Parathyroid adenoma (tissue), 2 donors: ENCODE data around the gene ADAM12.

Source experiments
- H2AFZ ChIP-seq: fragments of 300-600 bp; sonication (generic); one replicate; pipeline ENCODE4 v1.7.0; 2017; ENCODE audit warnings: antibody characterized with exemption, mild to moderate bottlenecking
- H3K27ac ChIP-seq: fragments of 300-600 bp; sonication (generic); one replicate; pipeline ENCODE4 v1.7.0; 2017
- H3K27me3 ChIP-seq: fragments of 300-600 bp; sonication (generic); one replicate; pipeline ENCODE4 v1.7.0; 2017; ENCODE audit warnings: low read length; ENCODE audit not compliant: control insufficient read depth, insufficient read depth
- H3K36me3 ChIP-seq: fragments of 300-600 bp; sonication (generic); one replicate; pipeline ENCODE4 v1.7.0; 2017; ENCODE audit warnings: low read length; ENCODE audit not compliant: control insufficient read depth, insufficient read depth
- H3K4me1 ChIP-seq: fragments of 300-600 bp; sonication (generic); one replicate; pipeline ENCODE4 v1.7.0; 2017; ENCODE audit warnings: control low read depth
- H3K4me2 ChIP-seq: fragments of 300-600 bp; sonication (generic); one replicate; pipeline ENCODE4 v1.7.0; 2017; ENCODE audit warnings: low read length
- H3K4me3 ChIP-seq: fragments of 300-600 bp; sonication (generic); one replicate; pipeline ENCODE4 v1.7.0; 2017; ENCODE audit warnings: low read depth, low read length
- H3K79me2 ChIP-seq: fragments of 300-600 bp; sonication (generic); one replicate; pipeline ENCODE4 v1.7.0; 2017; ENCODE audit warnings: control low read depth
- H3K9ac ChIP-seq: fragments of 300-600 bp; sonication (generic); one replicate; pipeline ENCODE4 v1.7.0; 2017; ENCODE audit warnings: mild to moderate bottlenecking
- H3K9me3 ChIP-seq: fragments of 300-600 bp; sonication (generic); one replicate; pipeline ENCODE4 v1.7.0; 2017; ENCODE audit warnings: low read length; ENCODE audit not compliant: control insufficient read depth
- CTCF ChIP-seq: fragments of 300-600 bp; sonication (generic); IDR thresholded peaks from one replicate; pipeline ENCODE4 v1.7.0; 2017; ENCODE audit warnings: antibody characterized with exemption, mild to moderate bottlenecking
- donor health status: primary hyperparathyroidism.

The ADAM12 gene

GRCh38 chr10:126036515-126036914 lies 351.8 kb downstream of the ADAM12 start:
- H3K27me3 ChIP-seq, result no peaks in the 10 kb centered on the region
- TF ChIP-seq CTCF, result no peak
- no peaks in the 10 kb centered on the region for H3K9me3 ChIP-seq
- no peak overlapping the region for H3K4me3 ChIP-seq
- H3K27ac ChIP-seq, result no peak overlapping the region
- H3K9ac ChIP-seq, result no peak overlapping the region
- H2AFZ ChIP-seq, result no peak overlapping the region
- no peak overlapping the region for H3K4me2 ChIP-seq
- H3K36me3 ChIP-seq, result no peaks in the 10 kb centered on the region
- H3K4me1 ChIP-seq, result no peaks in the 10 kb centered on the region
- no peaks in the 10 kb centered on the region for H3K79me2 ChIP-seq

- no peaks in the 10 kb centered on the region for H3K36me3 ChIP-seq
- no peaks in the 10 kb centered on the region for H3K27me3 ChIP-seq
- no peak overlapping the region for H3K27ac ChIP-seq
- H3K4me1 ChIP-seq, result no peaks in the 10 kb centered on the region
- H2AFZ ChIP-seq, result no peak overlapping the region
- no peak for TF ChIP-seq CTCF
- no peaks in the 10 kb centered on the region for H3K79me2 ChIP-seq
- H3K9me3 ChIP-seq, result no peaks in the 10 kb centered on the region
- no peak overlapping the region for H3K4me3 ChIP-seq
- H3K9ac ChIP-seq, result no peak overlapping the region
- no peak overlapping the region for H3K4me2 ChIP-seq
Observed at GRCh38 chr10:126034586-126034985, 353.7 kb downstream of the ADAM12 start.

- no peak overlapping the region for H2AFZ ChIP-seq
- H3K9ac ChIP-seq, result no peak overlapping the region
- H3K4me2 ChIP-seq, result no peak overlapping the region
- no peaks in the 10 kb centered on the region for H3K9me3 ChIP-seq
- H3K36me3 ChIP-seq, result no peaks in the 10 kb centered on the region
- no peaks in the 10 kb centered on the region for H3K4me1 ChIP-seq
- TF ChIP-seq CTCF, result no peak
- no peaks in the 10 kb centered on the region for H3K79me2 ChIP-seq
- H3K27me3 ChIP-seq, result no peaks in the 10 kb centered on the region
- H3K27ac ChIP-seq, result no peak overlapping the region
- H3K4me3 ChIP-seq, result no peak overlapping the region
Observed at GRCh38 chr10:126029999-126030398, 358.3 kb downstream of the ADAM12 start.

- Histone ChIP-seq H3K27ac (no peak overlapping the region), H3K27me3 (no peaks in the 10 kb centered on the region), H3K9ac (no peak overlapping the region), H3K79me2 (no peaks in the 10 kb centered on the region), H3K9me3 (no peaks in the 10 kb centered on the region), H3K4me2 (no peak overlapping the region), H3K4me1 (no peaks in the 10 kb centered on the region), H3K4me3 (no peak overlapping the region), H2AFZ (no peak overlapping the region), H3K36me3 (no peaks in the 10 kb centered on the region)
- TF ChIP-seq CTCF, result no peak
Observed at GRCh38 chr10:126027692-126028091, 360.6 kb downstream of the ADAM12 start.

- Histone ChIP-seq H3K9me3 (no peaks in the 10 kb centered on the region), H3K4me2 (no peak overlapping the region), H3K9ac (no peak overlapping the region), H3K4me1 (no peaks in the 10 kb centered on the region), H3K36me3 (no peaks in the 10 kb centered on the region), H3K27ac (no peak overlapping the region), H2AFZ (no peak overlapping the region), H3K79me2 (no peaks in the 10 kb centered on the region), H3K27me3 (no peaks in the 10 kb centered on the region), H3K4me3 (no peak overlapping the region)
- no peak for TF ChIP-seq CTCF
Observed at GRCh38 chr10:126022841-126023240, 365.4 kb downstream of the ADAM12 start.
